A204.1 (cell line): ENCODE results near the gene SNX13.
A peak's percentile ranks its signal among the peaks of the same experiment; 100 is the strongest.

ENCODE experiments used
- FAIRE-seq: peaks from 2 replicates; lab custom pipeline; 2012; peaks lifted over from hg19 to GRCh38; lab: Jason Lieb, UNC

SNX13 gene, protein sequence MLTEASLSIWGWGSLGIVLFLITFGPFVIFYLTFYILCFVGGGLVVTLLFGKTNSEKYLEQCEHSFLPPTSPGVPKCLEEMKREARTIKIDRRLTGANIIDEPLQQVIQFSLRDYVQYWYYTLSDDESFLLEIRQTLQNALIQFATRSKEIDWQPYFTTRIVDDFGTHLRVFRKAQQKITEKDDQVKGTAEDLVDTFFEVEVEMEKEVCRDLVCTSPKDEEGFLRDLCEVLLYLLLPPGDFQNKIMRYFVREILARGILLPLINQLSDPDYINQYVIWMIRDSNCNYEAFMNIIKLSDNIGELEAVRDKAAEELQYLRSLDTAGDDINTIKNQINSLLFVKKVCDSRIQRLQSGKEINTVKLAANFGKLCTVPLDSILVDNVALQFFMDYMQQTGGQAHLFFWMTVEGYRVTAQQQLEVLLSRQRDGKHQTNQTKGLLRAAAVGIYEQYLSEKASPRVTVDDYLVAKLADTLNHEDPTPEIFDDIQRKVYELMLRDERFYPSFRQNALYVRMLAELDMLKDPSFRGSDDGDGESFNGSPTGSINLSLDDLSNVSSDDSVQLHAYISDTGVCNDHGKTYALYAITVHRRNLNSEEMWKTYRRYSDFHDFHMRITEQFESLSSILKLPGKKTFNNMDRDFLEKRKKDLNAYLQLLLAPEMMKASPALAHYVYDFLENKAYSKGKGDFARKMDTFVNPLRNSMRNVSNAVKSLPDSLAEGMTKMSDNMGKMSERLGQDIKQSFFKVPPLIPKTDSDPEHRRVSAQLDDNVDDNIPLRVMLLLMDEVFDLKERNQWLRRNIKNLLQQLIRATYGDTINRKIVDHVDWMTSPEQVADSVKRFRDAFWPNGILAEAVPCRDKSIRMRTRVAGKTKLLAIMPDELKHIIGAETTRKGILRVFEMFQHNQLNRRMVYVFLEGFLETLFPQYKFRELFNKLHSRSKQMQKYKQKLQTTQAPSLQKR

DNA sequence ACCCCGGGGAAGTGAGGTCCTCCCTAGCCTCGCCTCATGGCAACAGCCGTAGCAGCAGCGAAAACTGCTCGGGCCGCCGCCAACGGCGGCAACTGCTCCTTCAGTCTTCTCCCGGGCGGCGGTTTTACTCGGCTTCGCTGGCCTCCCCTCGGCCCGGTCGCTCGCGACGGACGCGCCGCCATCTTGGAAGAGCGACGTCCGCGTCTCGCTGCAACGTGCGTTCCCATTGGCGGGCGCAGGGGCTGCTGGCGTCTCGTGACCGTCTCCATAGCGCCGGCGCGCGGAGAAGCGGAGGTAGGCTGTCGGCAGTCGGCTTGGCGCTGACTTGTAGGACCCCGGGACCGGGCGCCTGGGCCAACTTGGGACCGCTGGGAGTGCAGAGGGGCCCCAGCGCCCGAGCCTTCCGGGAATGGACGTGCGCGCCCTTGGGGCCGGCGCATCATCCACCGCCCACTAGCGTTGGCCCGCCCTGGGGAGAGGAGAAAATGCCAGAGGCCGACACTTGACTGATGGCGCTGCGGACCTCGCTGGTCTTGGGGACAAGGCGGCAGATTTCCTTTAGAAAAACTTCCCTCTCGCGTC, at the start of gene SNX13:
Gene SNX13 (minus strand): TSS at position 193 of the 582 bp plus-strand sequence. CDS start 199 bp downstream, outside the sequence.
- FAIRE-seq, result no peak

DNA sequence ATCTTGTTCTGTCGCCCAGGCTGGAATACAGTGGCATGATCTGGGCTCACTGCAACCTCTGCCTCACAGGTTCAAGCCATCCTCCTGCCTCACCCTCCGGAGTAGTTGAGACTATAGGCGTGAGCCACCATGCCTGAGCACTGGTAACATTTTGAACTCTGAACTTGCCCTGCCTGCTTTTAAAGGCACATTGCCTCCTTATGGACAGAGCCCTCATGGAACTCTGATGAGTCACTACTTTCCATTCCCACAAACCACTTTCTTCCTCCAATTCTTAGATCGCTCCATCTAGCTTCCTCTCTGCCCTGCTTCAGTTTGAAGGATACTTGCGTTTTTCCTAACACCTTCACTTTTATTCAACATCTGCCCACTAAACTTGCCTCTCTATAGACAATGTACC, 49.3 kb upstream of the SNX13 start:
- FAIRE-seq, result no peak

DNA sequence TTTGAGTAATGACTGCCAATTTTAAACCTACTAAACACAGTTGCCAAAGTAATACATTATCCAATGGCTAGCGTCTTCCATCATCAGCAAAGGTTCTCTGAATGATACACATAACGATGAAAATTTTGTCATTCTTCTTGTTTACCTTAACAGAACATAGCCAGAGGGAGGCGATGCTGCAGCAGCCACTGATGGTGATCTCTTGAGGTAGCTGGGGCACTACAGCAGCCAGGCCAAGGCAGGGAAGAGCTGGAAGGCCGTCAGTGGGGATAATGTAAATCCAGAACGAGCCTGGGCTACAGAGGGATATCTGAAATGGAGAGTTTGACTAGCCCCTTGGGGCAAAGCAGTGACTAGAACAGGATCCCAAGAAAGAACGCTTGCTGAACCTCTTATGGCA, 48.6 kb upstream of the SNX13 start:
- FAIRE-seq, result no peak

DNA sequence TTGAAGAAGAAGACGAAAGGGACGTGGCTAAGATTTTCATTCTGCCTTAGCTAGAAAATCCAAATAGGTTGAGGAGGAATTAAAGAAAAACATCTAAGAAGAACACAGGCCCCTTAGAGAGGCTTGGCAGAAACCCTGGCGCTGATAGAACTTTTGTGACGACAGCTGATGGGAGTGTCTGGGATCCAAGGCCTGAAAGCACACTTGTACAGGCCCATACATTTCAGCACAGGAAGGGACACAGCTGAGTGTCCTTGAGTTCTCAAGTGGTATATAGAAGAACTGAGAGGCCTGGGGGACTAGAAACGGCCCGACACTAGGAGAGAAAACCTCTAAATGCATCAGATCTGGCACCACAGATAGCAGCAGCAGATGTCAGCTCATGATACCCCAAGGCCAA, 47.8 kb upstream of the SNX13 start:
- no peak for FAIRE-seq

DNA sequence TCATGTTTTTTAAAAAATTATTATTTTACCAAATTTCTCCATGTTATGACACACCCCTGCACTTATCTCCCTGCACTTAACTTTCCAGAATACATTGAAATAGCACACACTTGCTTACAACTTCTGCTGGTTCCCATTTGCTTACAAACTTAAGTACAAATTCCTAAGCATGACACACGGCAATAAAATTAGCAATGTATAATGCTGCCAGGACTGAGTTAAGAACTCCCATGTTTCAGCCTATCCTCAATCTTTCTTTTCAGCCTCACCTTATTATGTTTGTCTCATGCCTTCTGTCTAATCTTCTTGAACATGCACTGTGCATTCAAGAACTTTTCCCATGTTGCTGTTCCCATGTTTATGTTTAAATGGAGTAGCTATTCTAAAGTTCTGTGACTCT, 46.6 kb upstream of the SNX13 start:
- no peak for FAIRE-seq

DNA sequence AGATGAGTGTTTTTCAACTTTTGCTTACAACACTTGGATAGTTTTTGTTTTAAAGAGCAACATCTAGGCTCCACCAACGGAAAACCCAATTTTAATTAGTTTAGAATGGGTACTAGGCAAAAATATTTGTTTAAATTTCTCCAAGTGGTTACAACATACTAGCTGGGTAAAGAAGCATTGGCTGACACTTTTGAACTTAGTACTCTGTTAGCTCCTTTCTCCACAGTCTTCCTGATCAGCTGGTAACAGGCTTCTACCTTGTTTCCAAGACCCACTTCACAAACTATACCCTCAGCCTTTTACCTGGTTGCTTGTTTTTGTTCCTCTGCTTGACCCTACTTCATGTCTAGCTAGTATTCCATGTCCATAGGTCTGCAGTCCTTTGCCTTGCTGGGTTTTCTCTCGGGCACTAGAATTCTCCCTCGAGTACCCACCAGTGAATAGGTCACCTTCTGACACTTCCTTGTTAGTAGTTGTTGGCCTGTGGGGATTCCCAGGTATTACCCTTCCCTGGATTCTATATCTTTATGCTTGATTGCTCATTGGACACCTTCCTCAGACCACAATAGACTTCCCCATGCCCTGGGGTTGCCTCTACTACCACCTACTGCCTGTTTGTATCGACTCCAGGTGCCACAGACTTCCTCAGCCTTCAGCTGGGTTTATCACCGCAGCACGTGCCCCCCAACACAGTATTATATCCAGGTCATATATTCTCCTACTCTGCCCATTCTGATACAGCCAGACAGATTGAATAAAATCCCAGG, 45.4 kb upstream of the SNX13 start:
- no peak for FAIRE-seq

DNA sequence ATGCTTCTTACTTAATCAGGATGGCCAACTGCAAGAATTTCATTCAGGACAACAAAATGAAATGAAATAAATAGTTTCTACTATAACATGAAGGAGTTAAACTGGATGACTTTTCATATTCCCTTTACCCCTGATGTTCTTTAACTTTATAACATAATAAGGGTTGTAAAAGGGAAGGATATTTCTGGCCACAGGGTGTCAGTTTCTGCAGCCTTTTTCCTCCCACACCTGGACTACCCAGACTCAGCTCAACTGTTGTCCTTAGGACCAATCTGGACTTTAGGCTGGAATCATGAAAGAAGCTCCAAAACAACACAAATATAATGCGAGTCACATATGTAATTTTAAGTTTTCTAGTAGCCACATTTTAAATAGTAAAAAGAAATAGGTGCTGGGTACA, 44.0 kb upstream of the SNX13 start:
- FAIRE-seq, result no peak

DNA sequence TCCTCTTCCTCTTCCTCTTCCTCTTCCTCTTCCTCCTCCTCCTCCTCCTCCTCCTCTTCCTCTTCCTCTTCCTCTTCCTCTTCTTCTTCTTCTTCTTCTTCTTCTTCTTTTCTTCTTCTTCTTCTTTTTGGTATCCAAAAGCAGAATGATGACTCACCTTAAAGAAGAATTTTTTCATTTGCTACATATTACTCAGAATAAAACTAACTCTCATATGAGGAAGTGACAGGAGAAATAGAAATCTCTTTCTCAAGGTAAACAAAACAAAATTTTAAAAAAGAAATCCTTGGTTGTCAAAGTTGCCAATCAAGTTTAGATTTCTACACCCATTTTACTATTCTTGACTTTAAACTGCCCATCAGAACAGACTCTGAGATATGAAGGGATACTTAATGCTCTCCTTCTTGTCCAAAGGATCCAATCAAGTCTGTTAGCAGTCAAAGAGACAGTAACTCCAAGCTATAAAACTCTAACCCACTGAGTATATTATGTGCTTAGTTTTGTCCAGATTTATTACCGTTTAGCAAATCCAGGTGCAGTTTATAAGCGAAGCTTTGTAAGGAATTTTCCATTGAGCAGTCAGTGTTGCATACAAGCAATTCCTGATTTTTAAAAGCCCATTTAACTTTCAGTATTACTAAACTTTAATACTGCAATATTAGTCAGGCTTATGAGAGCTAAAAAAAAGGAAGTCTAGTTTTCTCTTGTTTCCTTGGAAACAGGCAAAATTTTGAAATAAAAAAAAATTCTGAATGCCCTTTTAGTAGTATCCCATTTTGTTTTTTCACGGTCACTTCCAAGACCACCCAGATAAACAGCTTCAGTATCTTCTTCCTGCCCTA, 43.1 kb upstream of the SNX13 start:
- FAIRE-seq, result no peak

DNA sequence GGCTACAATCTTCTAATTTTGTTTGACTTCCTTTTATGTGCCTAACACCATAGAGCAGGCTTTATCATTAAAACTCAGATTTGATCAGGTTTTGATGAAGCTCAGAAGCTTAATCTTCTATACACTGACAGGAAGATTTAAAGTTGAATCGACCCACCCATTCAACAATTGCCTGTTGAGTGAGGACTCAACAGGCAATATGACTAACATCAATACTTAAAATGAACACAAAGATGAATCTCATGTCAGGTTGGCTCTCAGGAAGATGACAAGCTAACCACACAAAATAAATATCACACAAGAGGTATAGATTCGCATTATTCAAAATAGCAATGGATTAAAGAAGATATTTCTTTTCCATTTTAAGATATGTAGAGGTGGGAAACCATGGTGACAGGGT, 36.7 kb upstream of the SNX13 start:
- FAIRE-seq, result no peak

DNA sequence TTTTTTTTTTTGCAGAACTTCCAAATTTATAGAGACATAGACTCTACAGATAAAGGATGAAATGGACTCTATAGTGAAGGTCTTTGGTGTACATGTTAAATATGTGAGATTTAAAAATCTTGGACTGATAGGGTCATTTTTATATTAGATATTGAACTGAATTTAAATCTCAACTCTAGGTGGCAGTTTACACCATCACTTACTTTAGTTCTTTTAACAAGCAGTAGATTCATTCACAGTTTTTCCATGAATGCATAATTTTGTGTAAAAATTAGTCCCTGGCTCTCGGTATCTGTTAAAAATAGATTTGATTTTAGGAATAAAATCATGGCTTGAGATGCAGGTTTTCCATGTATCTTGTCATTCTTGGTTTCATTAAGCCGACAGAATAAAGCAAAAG, 31.1 kb upstream of the SNX13 start:
- peak; percentile 21 for FAIRE-seq

DNA sequence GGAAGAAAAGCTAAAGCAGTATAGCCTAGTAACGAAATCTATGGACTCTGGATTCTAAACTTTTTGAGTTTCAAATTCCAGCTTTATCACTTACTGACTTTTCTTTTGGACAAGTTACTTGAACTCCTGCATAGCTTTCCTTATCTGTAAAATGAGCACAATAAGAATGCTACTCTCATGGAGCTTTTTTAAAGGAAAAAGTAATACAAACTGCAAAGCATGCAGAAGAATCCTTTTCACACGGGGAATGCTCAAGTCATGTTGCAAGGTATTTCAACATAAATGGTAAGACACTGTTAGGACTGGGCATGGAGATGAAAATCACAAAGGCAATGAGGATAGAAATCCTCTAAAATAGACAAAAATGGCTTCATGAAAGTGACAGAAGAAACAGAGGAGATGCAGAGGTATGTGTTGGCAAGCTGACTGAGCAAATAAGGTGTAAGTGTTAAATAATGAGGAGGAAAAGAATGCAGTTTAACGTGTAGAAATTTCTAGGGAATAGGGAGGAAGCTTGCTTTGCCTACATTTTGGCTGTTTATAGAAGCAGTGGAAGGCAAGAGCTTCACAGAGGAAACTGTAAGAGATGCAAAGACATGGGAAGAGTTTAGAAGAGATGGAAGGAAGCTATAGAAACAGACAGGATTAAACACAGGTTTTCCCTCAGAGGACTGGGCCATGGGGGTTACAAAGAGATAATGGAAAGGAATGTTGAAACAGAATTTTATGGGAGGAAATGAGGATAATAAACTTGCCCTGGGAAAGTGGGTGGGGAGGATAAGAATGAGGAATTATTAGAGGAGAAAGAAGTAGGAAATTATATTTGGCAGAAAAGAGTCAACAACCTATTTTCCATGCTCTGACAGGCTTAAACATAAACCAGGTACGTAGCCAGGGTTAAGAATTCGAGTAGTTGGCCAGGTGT, 28.8 kb upstream of the SNX13 start:
- no peak for FAIRE-seq

DNA sequence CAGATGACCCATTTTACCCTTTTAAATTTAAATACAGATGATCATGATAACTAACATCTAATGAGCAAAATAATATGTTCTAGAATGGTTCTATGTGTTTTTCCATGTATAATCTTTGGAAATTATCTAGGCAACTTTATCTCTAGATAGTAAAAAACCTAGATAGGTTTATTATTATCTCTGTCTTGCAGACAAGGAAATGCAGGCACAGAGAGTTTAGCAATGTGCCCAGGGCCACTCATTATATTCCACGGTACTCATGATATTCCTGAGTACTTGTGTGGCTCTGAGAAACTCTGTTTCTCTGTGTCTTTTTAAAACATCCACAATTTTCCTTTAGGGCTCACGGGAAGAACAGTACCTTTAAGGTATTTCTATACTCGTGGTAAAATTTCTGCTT, 26.4 kb upstream of the SNX13 start:
- FAIRE-seq, result no peak

DNA sequence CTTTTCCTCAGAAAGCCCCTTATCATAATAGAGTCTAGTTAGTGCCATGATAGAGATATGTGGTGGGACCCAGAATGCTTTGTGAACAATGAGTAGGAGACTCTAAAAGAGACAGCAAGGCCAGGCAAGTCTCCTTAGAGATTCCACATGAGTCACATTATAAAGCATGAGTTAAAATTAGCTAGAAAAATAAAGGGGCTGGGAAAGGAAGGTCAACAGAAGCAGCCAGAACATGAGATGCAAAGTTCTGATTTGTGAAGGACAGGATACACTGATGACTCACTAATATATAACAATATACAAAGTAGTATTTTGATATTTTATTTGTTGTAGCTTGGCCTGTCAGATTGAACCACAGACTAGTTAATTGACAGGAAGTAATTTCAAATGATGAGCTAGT, 25.3 kb upstream of the SNX13 start:
- no peak for FAIRE-seq

DNA sequence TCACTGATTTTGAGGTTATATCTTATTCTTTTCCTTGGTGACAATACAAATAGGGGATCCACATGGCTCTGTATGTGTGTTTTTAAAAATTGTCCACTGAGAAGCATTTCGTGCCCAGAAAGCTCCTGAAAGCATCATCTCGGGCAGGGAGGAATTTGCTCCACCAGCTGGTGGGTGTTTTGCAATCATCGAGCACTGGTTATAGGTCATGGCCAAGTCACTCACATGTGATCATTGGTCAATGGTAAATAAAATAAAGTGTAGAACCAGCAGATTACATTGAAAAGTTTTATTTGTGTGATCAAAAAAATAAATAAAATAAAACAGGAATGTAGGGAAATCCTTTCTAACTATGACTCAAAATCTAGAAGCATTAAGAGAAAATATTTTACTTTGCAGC, 23.0 kb upstream of the SNX13 start:
- FAIRE-seq, result no peak

DNA sequence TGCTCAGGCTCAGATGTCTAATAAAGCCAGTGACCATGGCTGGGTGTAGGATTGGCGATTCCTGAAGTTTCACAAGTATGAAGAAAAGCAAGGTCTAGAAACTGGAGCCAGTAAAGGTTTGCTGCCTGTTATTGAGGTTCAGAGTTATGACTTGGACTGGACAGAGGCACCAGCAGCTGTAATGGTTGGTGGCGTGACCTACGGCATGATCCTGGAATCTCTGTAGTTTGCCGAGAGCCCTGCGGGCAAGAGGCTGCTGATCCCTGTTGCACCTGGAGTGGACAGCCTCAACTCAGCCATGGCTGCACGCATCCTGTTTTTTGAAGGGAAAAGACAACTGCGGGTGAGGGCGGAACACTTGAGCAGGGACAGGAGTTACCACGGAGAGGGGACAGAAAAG, 22.4 kb upstream of the SNX13 start:
- FAIRE-seq, result no peak

DNA sequence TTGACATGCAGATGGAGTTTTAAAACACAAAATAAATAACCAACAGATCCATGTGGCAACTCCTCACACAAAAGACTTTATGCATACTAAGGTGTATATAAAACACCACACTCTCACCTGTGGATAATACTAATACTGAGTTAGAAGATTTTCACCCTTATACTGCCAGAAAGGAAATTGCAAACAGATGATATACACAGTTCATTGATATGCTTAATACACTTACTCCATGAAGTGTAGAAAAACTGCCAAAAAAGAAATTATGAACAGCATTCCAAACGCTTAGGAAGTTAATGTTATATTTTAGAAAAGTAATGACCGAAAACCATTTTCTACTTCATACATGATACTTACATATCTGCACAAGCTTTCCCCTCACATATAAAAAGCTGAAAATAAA, 17.6 kb upstream of the SNX13 start:
- no peak for FAIRE-seq

DNA sequence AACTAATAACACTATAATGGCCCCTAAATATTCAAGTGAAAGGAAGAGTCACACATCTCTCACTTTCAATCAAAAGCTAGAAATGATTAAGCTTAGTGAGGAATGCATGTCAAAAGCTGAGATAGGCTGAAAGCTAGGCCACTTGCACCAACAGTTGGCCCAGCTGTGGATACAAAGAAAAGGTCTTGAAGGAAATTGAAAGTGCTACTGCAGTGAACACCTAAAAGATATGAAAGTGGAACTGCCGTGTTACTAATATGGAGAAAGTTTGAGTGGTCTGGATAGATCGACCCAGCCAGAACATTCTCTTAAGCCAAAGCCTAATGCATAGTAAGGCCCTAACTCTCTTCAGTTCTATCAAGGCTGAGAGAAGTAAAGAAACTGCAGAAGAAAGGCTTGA, 12.1 kb upstream of the SNX13 start:
- no peak for FAIRE-seq

DNA sequence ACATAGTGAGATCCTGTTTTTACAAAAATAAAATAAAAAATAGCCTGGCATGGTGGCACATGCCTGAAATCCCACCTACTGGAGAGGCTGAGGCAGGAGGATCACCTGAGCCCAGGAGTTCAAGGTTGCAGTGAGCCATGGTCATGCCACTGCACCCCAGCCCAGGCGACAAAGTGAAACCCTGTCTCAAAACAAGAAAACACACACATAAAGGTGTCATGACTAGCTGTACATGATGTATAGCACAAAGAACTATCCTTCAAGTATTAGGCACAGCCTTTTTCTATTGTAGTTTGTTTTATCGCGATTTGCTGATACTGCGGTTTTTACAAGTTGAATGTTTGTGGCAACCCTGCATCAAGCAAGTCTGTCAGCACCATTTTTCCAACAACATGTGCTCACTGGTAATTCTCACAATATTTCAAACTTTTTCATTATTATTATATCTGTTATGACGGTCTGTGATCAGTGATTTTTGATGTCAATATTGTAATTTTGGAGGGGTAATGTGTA, 11.5 kb upstream of the SNX13 start:
- no peak for FAIRE-seq

DNA sequence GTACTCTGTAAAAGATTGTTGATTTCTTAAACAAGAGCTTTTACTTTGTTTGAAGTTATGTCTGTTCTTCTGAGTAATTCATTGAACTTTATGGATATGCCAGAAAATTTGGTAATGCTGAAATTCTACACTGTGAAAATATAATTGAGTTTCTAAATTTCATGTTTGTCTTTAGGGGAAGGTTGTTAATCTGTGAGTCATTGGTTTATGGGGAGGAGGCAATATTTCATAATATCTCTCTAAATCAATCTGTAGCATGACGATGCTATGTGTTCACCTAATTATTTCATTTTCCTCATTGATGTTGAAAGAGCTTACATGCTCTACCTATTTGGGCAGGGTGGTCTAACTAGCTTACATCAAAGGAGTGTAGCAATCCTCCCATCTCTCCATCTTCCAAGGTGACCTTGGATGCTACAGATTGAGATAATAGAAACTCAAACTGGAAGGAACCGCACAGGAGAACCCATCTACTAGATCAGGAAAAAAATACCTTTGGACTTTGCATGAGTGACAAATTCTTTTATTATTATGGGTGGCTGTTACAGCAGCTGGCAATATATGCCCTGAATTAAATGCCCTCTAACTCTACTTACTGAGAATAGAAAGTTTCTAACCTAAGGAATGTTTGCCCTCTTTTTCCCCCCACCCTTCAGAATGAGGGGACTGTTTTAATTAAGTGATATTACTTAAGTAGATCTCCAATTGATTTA, 8.4 kb upstream of the SNX13 start:
- no peak for FAIRE-seq
